Liver (tissue), 9 donors: ENCODE measurements around the gene APOH. TPM values are rescaled to one million over a fixed set of nuclear protein-coding genes. Genes with fewer than 3 reads are reported as not detected.

Experiments used
- DNase-seq: peaks from one replicate; pipeline ENCODE4 v3.0.0-alpha.2; 2017; ENCODE audit warnings: low spot score
- H3K27ac ChIP-seq, 2 donors: one replicate each; pipeline ENCODE4 v1.7.0; 2013; ENCODE audit warnings: inconsistent platforms in 2 of 2, low read length in 2 of 2, control low read depth in 1 of 2, low read depth in 1 of 2, mild to moderate bottlenecking in 1 of 2
- H3K27me3 ChIP-seq, 4 donors: one replicate each; pipeline versions ENCODE4 v1.6.1 to v1.7.0; 2013; ENCODE audit warnings: low read length in 3 of 4, inconsistent platforms in 1 of 4, mild to moderate bottlenecking in 1 of 4, moderate library complexity in 1 of 4; ENCODE audit not compliant: control insufficient read depth in 4 of 4, insufficient read depth in 4 of 4
- H3K36me3 ChIP-seq, 4 donors: one replicate each; pipeline versions ENCODE4 v1.6.1 to v1.7.0; 2013; ENCODE audit warnings: low read length in 3 of 4, mild to moderate bottlenecking in 3 of 4, low read depth in 1 of 4, moderate library complexity in 1 of 4; ENCODE audit not compliant: control insufficient read depth in 4 of 4, insufficient read depth in 3 of 4
- H3K4me1 ChIP-seq, 4 donors: one replicate each; pipeline versions ENCODE4 v1.6.1 to v1.7.0; 2013; ENCODE audit warnings: low read length in 3 of 4, mild to moderate bottlenecking in 3 of 4, moderate library complexity in 1 of 4; ENCODE audit not compliant: control insufficient read depth in 4 of 4, insufficient read depth in 4 of 4
- H3K4me3 ChIP-seq, 3 donors: one replicate each; pipeline versions ENCODE4 v1.6.1 to v1.7.0; 2013; ENCODE audit warnings: low read length in 3 of 3, control low read depth in 1 of 3, low read depth in 1 of 3, mild to moderate bottlenecking in 1 of 3
- H3K9ac ChIP-seq, 2 donors: one replicate each; pipeline ENCODE4 v1.7.0; 2013; ENCODE audit warnings: low read length in 2 of 2, mild to moderate bottlenecking in 2 of 2, moderate library complexity in 2 of 2, control low read depth in 1 of 2, low read depth in 1 of 2
- H3K9me3 ChIP-seq, 4 donors: one replicate each; pipeline versions ENCODE4 v1.6.1 to v1.7.0; 2013; ENCODE audit warnings: low read length in 3 of 4; ENCODE audit not compliant: control insufficient read depth in 4 of 4
- ATF3 ChIP-seq: IDR thresholded peaks from 2 replicates; pipeline ENCODE4 v1.6.1; 2016; ENCODE audit warnings: antibody characterized with exemption
- CTCF ChIP-seq: fragments of 150-350 bp; IDR thresholded peaks from 2 replicates; pipeline ENCODE4 v1.5.1; 2017; ENCODE audit warnings: improper control_type of control experiment, low read depth, low read length; ENCODE audit not compliant: missing input control
- EGR1 ChIP-seq, 2 donors: IDR thresholded peaks; 2 replicates each; pipeline ENCODE4 v1.6.1; 2016 to 2018; ENCODE audit warnings: antibody characterized with exemption in 2 of 2, low read depth in 2 of 2
- FOXA1 ChIP-seq: IDR thresholded peaks from 2 replicates; pipeline ENCODE4 v1.6.1; 2016; ENCODE audit warnings: antibody characterized with exemption
- FOXA2 ChIP-seq: IDR thresholded peaks from 2 replicates; pipeline ENCODE4 v1.6.1; 2016; ENCODE audit warnings: antibody characterized with exemption
- GABPA ChIP-seq, 2 donors: IDR thresholded peaks in 1 of 2; conservative IDR thresholded peaks in 1 of 2; 2 replicates each; pipeline ENCODE4 v1.6.1; 2016; ENCODE audit warnings: antibody characterized with exemption in 2 of 2, mild to moderate bottlenecking in 1 of 2, moderate library complexity in 1 of 2
- HNF4A ChIP-seq, 2 donors: conservative IDR thresholded peaks; 2 replicates each; pipeline ENCODE4 v1.6.1; 2016; ENCODE audit warnings: antibody characterized with exemption in 2 of 2, mild to moderate bottlenecking in 2 of 2
- HNF4G ChIP-seq: IDR thresholded peaks from 2 replicates; pipeline ENCODE4 v1.6.1; 2016; ENCODE audit warnings: antibody characterized with exemption
- JUND ChIP-seq, 2 donors: IDR thresholded peaks; 2 replicates each; pipeline ENCODE4 v1.6.1; 2016; ENCODE audit warnings: antibody characterized with exemption in 2 of 2
- MAX ChIP-seq: IDR thresholded peaks from 2 replicates; pipeline ENCODE4 v1.6.1; 2016; ENCODE audit warnings: antibody characterized with exemption
- RAD21 ChIP-seq, 2 donors: IDR thresholded peaks; 2 replicates each; pipeline ENCODE4 v1.6.1; 2016; ENCODE audit warnings: antibody characterized with exemption in 2 of 2, mild to moderate bottlenecking in 2 of 2
- REST ChIP-seq: IDR thresholded peaks from 2 replicates; pipeline ENCODE4 v1.6.1; 2016; ENCODE audit warnings: antibody characterized with exemption, mild to moderate bottlenecking
- RXRA ChIP-seq, 2 donors: IDR thresholded peaks; 2 replicates each; pipeline ENCODE4 v1.6.1; 2017 to 2018; ENCODE audit warnings: antibody characterized with exemption in 2 of 2, mild to moderate bottlenecking in 1 of 2
- SP1 ChIP-seq: IDR thresholded peaks from 2 replicates; pipeline ENCODE4 v1.6.1; 2018; ENCODE audit warnings: antibody characterized with exemption, mild to moderate bottlenecking
- TAF1 ChIP-seq: conservative IDR thresholded peaks from 2 replicates; pipeline ENCODE4 v1.6.1; 2016; ENCODE audit warnings: antibody characterized with exemption, mild to moderate bottlenecking
- ZBTB33 ChIP-seq: IDR thresholded peaks from 2 replicates; pipeline ENCODE4 v1.6.1; 2016; ENCODE audit warnings: antibody characterized with exemption
- WGBS: extraction: QIAGEN DNeasy Blood & Tissue Kit; methylation state at CpG from one replicate; pipeline ENCODE4 v1.1.7; 2013; 5-methylcytosine and 5-hydroxymethylcytosine counted together
- polyA plus RNA-seq, 2 donors: library from polyadenylated mRNA; stranded (reverse) in 1 of 2; unstranded in 1 of 2; fragments of 200-250 nt in 1 of 2; fragments of >200 nt in 1 of 2; fragmentation: Nextera tagmentation in 1 of 2; extraction: Ambion mirVana in 1 of 2; gene quantifications; one replicate each; pipeline versions ENCODE4 v1.2.1 to v1.2.3, GENCODE V29; 2013 to 2015
- total RNA-seq, 2 donors: library from RNA; depleted of rRNA; stranded (reverse); fragments of >200 nt; gene quantifications; one replicate each; pipeline ENCODE4 v1.2.3, GENCODE V29; 2014
- donor health status: healthy.
- donor health status: healthy.
- donor health status: healthy.
- donor health status: healthy.
- donor health status: healthy.

APOH gene
- total and polyA plus RNA-seq, 4 donors: 2,858 to 7,307 (median 5,841) TPM

GRCh38 chr17:66214884-66215528 is 14.2 kb downstream of the APOH start:
- Histone ChIP-seq H3K27me3 (no peaks in the 10 kb centered on the region), H3K36me3 (peaks cover 7 to 62% (median 54%) of the 10 kb centered on the region in 4 donors), H3K27ac (no peak overlapping the region), H3K9ac (no peak overlapping the region), H3K9me3 (no peaks in the 10 kb centered on the region), H3K4me1 (peaks cover 0 to 10% (median 0%) of the 10 kb centered on the region in 4 donors), H3K4me3 (no peak overlapping the region)
- TF ChIP-seq TAF1: no peak
- TF ChIP-seq SP1: no peak
- TF ChIP-seq GABPA (IDR thresholded peaks at IDR 0.05 in 1 of 2, conservative IDR thresholded peaks at IDR 0.05 in 1 of 2): no peak
- no peak for TF ChIP-seq HNF4G
- no peak for TF ChIP-seq FOXA2
- no peak for TF ChIP-seq REST
- TF ChIP-seq FOXA1: no peak
- no peak for TF ChIP-seq ZBTB33
- no peak for TF ChIP-seq RXRA (IDR thresholded peaks at IDR 0.05)
- TF ChIP-seq RAD21 (IDR thresholded peaks at IDR 0.05): no peak
- TF ChIP-seq ATF3: no peak
- no peak for TF ChIP-seq MAX
- TF ChIP-seq CTCF: no peak
- TF ChIP-seq EGR1 (IDR thresholded peaks at IDR 0.05; ENCODE audit: low read depth in 2 of 2): no peak
- TF ChIP-seq JUND (IDR thresholded peaks at IDR 0.05): no peak
- no peak for TF ChIP-seq HNF4A (conservative IDR thresholded peaks at IDR 0.05)
- WGBS: 91% methylated on average over 5 of the region's 5 CpGs
- no peak for DNase-seq
